HG03196 (cell line): ENCODE results near the gene LCN1.
"Not testable (repeated sequence)": the region's sequence is repeated elsewhere in the genome, so short reads cannot be mapped to it uniquely, and the experiment has no call there.

ENCODE experiments used
- ATAC-seq: cut with Tn5 transposase; IDR thresholded peaks from one replicate; pipeline ENCODE4 v1.9.1; 2021; ENCODE audit not compliant: unreplicated experiment

LCN1 gene

GRCh38 chr9:135522137-135522877 lies 1.1 kb downstream of the LCN1 start:
- no peak for ATAC-seq

GRCh38 chr9:135522931-135523330 lies 1.7 kb downstream of the LCN1 start:
- ATAC-seq = no peak

- ATAC-seq = no peak
Observed at GRCh38 chr9:135523521-135524129, 2.4 kb downstream of the LCN1 start.

GRCh38 chr9:135524130-135524861 lies 3.1 kb downstream of the LCN1 start:
- no peak for ATAC-seq

- no peak for ATAC-seq
Observed at GRCh38 chr9:135525241-135526088, 4.2 kb downstream of the LCN1 start.

- no peak for ATAC-seq
Observed at GRCh38 chr9:135526089-135526729, 5.0 kb downstream of the LCN1 start.

GRCh38 chr9:135526730-135527571 lies 5.7 kb downstream of the LCN1 start:
- no peak for ATAC-seq

GRCh38 chr9:135528842-135529435 lies 7.7 kb downstream of the LCN1 start:
- ATAC-seq = not testable (repeated sequence)

GRCh38 chr9:135530146-135530545 lies 8.9 kb downstream of the LCN1 start:
- no peak for ATAC-seq

- no peak for ATAC-seq
Observed at GRCh38 chr9:135531096-135531495, 9.9 kb downstream of the LCN1 start.

GRCh38 chr9:135533113-135533512 lies 11.9 kb downstream of the LCN1 start:
- ATAC-seq = no peak

GRCh38 chr9:135533674-135534073 lies 12.4 kb downstream of the LCN1 start:
- ATAC-seq = no peak

GRCh38 chr9:135534192-135534711 lies 13.0 kb downstream of the LCN1 start:
- ATAC-seq = not testable (repeated sequence)

GRCh38 chr9:135534826-135535225 lies 13.6 kb downstream of the LCN1 start:
- not testable (repeated sequence) for ATAC-seq

- not testable (repeated sequence) for ATAC-seq
Observed at GRCh38 chr9:135535631-135536030, 14.4 kb downstream of the LCN1 start.

GRCh38 chr9:135536216-135536615 lies 15.0 kb downstream of the LCN1 start:
- ATAC-seq = no peak

GRCh38 chr9:135543262-135543894 lies 22.1 kb downstream of the LCN1 start:
- not testable (repeated sequence) for ATAC-seq

- no peak for ATAC-seq
Observed at GRCh38 chr9:135544981-135545635, 23.9 kb downstream of the LCN1 start.
